ENCODE measurements around the gene TANGO6.

DNA sequence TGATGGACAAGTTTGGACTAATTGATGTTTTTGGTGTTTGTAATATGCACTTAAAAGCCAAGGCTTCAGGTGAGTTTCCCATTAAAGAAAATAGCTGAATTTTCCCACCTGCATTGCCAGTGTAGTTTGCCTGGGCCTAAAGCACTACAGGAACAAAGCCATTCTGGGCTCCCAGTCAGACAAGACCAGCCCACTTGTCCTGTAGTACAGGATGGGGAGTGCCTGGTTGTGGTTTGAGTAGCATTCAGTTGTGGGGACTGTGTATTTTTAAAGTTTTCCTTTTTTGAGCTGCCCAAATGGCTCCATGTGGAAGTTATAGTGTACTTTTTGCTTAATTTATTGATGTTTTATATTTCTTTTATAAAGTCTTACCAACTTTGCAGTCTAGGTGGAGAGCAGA lies 91.7 kb downstream of the TANGO6 start:
- TF ChIP-seq CTCF (IDR thresholded peaks at IDR 0.05; ENCODE audit: borderline replicate concordance, extremely low read depth, low read length, poor library complexity, severe bottlenecking): no peak
- TF ChIP-seq EZH2 (IDR thresholded peaks at IDR 0.05; ENCODE audit: borderline replicate concordance, low read depth, low read length, severe bottlenecking): no peak

Measured in DND-41 (cell line).